GM18520 (cell line): ENCODE results near the gene SMYD3.

Experiments used
- ATAC-seq: cut with Tn5 transposase; IDR thresholded peaks from one replicate; pipeline ENCODE4 v1.9.1; 2021; ENCODE audit not compliant: unreplicated experiment

The SMYD3 gene

DNA sequence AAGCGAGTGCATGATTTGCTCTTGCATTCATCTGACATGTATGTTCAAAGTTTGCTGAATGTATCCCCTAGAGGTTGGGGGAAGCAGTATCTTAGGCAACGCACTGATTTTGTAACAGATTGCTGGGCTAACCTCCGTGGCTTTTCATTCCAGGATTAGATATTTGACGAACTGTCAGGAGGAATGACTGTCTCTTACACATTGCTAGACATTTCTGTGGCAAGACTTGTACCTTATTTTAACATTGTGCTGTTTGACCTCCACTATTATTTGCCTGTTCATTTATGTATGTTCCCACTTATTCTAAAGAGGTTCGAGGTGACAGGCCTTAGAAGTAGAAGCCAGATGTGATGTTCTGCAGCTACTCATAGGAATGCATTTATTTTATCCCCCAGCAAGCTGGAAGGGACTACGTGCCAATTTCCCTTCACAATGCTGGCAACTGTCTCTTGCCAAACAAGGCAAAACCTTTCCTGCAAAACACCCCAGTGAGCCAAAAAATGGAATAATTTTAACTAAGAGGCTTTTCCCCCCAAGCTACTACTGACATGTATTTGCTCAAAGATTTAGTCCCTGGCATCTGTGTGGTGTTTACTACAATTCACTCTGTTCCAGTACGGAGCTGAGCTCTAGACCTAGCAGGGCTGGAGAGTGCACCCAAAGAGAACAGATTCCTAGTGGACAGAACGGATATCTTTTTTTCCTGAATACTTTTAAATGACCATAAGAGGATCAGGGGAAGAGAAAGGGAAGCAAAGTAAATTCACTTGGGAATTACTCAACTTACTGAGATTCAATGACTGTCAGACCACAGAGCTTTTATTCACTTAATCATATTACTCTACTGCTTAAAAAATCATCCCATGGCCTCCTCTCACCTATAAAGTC is 646.2 kb downstream of the SMYD3 start:
- no peak for ATAC-seq

DNA sequence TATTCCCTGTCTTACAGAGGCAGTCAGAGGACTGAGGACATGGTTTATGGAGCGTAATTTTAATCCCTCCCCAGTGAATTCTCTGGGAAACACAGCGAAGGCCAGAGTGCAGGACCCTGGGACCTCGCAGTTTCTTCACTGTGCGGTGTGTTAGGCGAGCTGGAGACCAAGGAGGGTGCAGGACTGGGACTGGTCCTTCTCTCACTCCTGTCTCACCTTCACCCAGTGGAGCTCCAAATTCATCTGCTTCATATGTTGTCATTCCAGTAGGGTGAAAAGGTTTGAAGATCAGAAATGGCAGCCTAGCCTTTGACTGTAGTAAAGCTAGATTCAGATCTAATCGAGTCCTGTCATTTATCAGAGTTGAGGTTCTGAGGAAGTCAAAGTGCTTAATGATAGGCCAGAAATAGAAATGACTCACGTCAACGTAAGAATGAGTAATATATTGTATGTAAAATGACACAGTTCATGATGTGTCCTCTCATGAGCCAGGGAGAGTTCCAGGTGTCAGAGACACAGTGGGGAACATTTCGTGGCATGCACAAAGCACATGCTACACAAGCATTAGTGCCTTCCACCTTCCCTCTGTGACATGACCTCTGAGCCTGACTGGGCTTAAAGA is 647.5 kb downstream of the SMYD3 start:
- ATAC-seq, result no peak

DNA sequence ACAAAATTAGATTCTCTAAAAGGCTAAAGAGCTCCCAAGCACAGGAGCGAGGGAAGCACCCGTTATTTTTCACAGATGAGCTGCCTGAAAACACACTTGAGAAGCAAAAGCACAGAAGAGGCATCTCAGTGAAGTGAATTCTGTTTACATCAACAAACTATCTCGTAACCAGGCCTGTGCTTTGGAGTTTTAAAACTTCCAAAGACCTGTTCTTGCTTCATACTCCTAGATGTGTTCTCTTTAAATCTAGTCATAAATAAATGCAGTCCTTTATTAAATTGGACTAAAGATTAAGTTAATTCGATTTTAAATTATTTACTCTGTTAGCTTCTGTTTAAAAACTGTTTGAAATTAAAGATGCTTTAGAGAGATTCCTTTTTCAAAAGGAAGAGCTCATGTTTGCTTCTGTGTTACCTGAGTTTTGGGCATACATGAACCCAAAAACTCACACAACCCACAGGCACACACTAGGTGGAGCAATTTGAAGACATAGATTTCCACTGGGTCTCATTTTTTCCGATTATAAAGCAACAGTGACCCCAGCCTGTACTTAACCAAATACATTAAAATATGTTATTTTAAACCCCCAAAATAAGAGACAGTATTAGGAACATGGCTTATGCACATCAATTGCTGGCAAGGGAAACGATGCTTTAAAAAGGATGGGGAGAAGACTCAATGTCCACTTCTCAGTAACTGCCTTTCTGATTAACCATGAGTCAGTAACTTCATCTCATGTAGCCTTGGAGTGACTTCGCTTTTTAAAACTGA is 648.2 kb downstream of the SMYD3 start:
- ATAC-seq, result no peak

DNA sequence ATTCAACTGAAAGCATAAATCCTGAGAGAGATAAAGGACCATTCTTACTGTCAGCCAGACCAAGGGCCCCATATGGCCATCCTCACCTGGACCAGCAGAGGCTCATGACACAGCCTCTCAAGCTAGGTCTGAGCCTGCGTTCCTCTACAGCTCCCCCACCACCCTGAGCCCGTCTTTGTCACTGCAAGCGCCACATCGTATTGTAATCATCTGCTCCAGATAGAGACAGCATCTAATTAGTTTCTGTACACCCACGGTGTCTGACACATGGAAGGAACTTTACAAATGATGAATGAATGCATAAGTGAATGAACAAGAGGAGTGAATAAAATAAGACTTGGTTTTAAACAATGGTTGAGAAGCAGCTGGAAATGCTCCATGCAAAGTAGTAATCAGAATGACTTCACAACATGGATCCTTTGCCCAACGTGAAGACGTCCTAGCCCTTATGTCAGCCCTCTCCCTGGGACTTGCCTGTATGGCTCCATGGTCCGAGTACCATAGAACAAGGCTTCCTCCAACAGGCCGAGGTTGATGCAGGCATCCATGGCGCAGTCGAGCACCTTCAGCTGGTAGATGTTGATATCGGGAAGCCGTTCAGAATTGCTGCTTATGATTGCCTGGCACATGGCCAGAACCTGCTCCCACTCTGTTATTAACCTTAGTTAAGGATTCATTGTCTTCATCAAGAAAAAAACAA is 648.9 kb downstream of the SMYD3 start:
- no peak for ATAC-seq

DNA sequence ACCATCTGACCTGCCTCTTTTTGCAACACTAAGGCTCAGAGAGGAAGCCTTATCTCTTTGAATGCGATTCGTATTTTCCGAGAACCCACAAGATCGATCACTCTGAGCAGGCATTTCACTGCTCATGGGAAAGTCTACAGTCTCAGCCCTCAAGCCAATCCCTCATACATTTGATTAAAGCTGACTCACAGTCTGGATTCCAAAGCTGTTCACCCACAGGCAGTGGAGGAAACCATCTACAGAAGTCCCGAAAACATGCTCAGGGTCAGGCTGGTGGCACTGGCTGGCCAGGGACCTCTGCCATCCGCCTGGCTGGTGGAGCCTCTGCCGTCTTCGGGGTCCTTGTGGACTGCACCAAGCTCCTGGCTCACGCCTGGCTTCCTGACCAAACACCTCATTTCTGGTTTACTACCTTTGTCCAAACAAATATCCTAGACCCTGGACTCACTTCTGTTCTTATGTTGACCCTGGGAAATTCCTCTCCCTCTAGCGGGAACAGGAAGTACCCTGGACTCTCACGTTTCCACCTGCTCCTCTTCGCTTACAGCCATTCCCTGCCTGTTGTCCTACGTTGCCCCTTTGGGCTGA is 650.0 kb downstream of the SMYD3 start:
- ATAC-seq, result no peak

DNA sequence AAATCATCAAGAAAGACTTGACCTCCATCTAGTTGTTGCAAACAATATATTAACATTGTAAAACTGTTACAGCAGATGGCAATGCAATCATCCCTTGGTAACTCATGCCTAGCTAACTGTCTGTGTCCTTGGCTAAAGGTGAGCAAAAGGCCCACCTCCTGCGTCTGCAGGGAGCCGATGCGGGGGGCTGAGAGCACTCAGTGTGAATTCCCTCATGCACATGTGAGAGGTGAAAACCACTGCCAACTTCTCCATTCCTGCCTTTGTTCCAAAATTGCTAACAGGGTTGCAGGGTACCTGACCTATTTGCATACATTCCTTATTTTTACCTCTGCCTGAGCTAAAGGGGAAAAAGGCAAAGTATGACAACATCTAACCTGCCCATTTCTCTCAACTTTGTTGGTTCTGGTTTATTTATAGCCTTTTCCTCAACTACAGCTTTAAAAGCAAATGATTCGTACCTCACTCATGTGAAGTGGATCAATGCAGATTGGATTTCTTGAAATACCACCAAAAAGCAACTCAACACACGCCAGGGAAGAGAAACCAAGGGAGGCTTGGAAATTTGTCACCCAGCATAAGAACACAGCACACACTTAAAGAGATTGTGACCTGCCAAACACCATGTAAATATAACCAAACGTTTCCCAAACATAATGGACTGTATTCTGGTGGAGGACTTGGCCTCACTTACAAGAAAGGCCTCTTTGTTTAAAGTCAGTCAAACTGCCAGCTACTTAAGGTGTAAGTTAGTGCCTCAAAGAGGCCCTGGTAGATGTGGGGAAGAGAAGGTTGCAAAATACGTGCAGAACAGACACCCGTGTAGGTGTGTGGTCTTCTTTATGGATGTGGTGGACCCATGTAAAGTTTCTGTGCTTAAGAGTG is 651.0 kb downstream of the SMYD3 start:
- no peak for ATAC-seq

DNA sequence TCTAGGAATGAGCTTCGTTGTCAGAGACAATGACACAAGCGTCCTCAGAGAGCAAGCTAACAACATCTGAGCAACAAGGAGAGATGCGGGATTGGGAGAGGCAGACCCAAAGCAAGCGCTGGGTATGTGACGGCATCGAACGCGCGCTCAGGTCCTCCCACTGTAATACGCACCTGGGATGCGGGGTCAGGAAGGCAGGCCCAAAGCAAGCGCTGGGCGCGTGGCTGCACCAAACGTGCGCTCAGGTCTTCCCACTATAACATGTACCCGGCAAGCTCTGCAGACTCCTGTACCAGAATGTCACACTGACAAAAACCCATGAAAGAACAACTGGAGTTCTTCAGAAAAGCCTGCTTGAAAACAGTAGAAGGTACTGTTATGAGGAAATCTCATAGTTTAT is 653.8 kb downstream of the SMYD3 start:
- ATAC-seq, result no peak

DNA sequence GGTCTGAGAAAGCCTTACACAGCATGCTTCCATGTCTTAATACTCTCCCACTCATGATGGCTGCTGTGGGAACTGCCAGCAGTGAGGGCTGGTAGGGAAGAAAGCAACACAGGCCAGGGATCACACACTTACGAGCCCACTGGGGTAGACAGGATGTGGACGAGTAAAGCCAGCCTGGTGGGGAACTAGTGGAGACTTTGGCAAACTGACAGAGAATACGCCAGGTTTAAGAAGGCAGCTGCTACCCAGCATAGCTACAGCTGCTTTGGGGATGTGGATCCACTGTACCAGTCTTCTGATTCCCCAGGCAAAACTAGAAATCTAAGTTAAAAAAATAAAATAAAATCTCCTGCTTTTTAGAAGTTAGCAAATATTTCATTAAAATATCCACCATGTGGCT is 664.0 kb downstream of the SMYD3 start:
- ATAC-seq, result no peak

DNA sequence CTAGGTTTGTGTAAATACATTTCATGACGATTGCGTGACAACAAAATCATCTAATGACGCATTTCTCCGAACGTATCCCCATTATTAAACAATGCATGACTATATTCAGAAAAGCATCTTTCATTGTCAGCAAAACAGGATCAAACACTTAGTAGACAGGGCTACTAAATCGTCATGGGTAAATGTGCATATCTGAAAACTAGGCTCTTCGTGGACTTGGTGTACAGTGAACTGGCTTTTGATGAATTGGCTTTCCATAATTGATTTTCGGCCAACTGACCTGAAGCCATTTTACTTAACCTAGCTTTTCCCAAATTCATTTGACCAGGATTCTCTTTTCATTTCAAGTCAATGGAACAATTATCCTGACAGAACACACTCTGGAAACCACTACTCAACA is 665.0 kb downstream of the SMYD3 start:
- ATAC-seq, result no peak

DNA sequence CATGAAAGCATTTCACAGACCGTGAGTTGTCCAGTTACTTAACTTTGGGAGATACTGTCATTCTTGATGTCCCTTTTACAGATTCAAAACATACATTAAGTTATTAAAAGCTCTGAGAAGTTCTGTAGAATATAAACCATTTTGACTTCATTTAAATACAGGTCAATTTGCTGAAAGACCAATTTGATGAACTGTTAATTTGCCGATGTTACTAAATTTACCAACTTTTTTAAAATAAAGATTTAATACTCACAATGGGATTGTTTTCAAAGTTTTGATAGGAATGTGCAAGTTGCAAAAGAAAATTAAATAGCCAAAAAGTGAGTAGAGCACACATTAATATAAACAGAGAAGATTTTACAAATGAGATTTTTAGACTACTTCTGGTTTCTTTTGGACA is 666.1 kb downstream of the SMYD3 start:
- ATAC-seq, result no peak

DNA sequence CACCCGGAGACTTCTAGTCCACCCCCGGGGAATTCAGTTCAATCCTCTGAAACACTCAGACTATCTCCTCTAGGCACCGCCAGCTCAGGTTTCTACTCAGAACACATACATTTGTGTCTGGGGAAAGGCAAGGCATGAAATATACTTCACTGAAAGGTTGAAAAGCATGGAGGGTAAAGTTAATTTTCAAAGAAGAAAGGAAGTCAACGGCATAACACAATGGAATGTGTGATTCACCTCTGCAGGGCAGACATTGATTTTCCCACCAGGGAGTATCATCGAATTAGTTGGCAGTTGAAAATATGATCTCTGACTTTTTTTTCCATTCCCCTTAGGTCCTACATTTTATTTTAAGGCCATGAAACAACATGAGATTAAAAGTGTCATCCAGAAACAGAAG is 669.4 kb downstream of the SMYD3 start:
- no peak for ATAC-seq

DNA sequence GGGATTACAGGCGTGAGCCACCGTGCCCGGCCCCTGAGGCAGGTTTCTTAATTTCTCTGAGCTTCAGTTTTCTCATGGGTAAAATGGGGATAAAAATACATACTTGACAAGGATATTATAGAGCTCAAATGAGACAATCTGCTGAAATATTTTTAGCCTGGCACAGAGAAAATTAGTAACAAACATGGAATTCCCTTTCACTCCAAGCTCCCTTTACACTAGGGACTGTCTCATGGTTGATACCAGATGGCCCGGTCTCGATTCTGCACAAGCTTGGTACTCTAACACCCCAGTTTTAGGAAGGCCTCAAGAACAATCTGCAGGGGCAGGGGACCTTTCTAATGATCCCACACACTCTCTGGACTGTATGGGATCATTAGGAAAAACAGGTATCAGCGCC is 671.7 kb downstream of the SMYD3 start:
- ATAC-seq, result no peak

DNA sequence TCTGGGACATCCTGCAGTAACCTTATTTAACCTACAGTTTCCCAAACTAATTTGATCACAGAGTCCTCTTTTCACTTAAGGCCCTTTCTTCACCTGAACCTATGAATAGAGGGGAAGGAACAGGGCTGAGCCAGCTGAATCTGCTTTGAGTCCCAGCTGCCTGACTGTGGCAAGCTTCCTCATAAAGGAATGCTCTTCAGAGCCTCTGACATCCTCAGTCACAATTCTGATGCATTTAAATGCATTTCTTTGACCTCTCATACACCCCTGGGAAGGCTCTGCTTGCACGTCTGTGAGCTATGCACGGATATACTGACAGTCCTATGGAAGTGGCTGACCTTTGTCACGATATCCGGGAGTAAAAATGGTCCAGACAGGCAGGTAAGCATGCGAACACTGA is 673.1 kb downstream of the SMYD3 start:
- no peak for ATAC-seq

DNA sequence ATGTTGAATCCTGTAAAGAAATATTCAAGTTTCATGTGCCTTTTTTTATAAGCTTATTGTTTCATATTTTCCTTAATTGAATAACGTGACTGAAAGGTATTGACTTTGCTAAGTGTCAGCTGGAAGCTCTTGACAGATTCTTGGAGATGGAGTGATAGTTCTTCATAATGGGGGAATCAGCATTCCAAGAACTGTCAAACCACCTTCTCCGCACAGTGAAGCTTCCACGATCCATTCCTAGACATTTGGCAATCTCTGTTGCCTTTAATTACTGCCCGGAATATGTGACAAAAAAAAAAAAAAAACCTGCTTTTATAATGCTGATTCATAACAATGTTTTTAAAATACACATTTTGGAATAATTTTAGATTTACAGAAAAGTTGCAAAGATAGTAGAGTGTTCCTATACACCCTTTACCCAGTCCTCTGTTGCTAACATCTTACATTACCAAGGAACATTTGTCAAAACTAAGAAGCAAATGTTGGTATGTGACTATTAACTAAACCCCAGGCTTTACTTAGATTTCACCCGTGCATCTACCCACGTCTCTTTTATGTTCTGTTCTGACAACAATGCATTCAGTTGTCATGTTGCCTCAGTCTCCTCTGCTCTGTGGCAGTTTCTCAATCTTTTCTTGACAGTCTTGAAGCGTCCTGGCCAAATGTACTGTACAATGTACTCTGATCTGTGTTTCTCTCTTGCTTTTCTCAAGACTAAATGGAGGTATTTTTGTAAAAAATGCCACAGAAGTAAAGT is 674.1 kb downstream of the SMYD3 start:
- no peak for ATAC-seq

DNA sequence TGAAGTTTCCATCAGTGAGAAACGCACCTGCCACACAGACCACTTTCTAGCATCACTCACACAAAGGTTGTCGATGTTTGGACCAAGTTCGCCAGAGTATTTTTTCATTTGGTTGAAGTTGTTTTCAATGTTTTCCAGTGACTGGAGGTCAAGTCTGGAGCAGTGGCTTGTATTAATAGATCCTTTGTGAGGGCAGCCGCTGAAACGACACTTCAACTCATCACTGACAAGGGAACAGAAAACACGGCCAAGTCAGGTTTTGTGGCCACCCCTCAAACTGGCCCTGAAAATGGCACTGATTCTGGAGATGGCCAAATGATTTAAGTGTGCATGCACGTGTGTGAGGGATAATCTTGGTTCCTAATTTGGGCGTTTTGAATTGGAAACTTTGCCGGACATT is 675.6 kb downstream of the SMYD3 start:
- no peak for ATAC-seq

DNA sequence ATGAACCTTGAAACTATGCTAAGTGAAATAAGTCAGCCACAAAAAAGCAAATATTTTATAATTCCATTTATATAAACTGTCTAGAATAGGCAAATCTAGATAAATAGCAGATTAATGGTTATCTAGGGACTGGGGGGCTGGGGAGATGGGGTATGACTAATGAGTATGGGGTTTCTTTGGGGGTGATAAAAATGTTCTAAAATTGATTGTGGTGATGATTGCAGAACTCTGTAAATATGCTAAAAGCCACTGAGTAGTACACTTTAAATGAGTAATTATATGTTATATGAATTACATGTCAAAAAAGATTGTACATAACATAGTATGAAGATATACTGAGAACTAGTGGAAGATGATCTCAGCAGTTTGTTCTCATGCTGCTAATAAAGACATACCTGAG is 677.3 kb downstream of the SMYD3 start:
- no peak for ATAC-seq

DNA sequence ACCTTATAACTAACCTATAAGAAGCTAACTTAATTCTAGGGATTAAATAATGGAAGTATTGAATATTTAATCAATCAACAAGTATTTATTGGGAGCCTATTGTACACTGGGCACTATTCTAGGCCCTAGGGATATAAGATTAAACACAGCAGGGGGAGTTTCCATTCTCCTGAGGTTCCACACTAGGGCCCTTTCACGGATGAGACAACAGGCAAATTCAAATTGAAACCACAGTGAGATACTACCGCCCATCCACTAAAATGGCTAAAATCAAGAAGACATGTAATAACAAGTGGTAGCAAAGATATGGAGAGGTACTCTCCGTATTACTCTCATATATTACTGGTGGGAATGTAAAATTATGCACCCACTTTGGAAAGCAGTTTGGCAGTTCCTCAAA is 677.9 kb downstream of the SMYD3 start:
- no peak for ATAC-seq

DNA sequence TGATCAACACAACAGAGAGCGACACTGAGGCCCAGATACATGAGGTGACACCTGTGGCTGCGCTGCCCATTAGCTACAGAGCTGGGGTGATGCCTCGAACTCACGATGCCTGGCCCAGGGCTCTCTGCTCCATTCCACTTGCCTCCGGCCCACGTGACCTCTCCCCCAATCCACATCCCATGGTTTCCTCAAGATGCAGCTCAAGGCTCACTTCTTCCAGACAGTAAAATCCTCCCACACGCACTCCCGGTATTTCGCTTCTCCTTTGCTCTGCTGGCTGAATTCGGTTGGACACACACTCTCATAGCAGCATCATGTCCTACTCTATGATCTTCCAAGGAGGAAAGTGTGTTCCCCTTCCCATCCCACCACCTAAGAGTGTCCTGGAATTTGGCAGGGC is 679.8 kb downstream of the SMYD3 start:
- no peak for ATAC-seq
